GM18867 (cell line): Measurements from ENCODE around the gene TRAPPC3.

Experiments used
- ATAC-seq: cut with Tn5 transposase; IDR thresholded peaks from one replicate; pipeline ENCODE4 v1.9.1; 2021; ENCODE audit warnings: mild to moderate bottlenecking, moderate library complexity; ENCODE audit not compliant: unreplicated experiment

TRAPPC3 gene

DNA sequence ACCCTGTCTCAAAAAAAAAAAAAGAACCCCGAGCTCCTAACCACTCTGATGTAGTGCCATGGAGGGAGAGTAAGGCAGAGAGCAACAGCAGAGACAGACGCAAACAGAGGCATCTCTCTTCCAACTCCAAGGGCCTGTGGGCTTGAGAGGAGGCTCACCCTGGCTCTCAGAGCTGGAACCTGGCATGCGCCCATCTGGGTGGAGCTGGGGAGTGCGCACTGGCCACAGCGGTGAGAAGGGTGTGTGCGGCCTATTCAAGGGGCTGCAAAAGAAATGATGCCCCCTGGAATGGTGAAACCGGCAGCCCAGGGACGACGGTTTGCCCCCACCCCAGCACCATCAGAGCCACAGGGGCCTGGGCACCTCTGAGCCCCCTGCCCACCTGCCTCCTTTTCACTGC lies 41.9 kb downstream of the TRAPPC3 start:
- no peak for ATAC-seq

DNA sequence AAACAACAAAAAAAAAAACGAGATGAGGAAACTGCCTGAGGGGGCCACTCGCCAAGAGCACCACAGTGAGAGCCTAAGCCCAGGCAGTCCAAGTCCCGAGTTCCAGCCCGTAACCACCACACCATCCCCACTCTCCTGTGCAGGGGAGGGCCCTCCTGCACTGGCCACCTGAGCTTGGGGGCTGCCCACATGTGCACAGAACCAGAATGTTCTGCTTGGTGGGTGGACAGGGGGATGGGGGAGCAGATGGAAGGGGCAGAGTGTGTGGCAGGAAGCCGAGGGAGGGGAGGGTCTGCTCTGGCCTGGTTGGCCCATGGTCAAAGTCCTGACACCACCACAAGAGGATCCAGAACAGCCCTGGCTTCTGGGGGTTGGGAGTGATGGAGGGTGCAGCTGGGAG lies 43.0 kb downstream of the TRAPPC3 start:
- no peak for ATAC-seq

DNA sequence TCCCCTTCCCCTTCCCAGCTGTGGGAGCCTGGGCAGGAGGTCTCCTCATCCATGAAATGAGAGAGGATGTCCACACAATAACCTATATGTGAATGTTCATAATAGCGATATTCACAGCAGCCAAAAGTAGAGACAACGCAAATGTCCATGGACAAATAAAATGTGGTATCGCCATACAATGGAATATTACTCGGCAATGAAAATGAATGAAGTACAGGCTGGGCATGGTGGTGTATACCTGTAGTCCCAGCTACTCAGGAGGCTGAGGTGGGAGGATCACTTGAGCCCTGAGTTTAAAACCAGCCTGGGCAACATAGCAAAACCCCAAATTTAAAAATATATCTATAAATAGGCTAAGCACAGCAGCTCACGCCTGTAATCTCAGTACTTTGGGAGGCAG lies 47.7 kb downstream of the TRAPPC3 start:
- ATAC-seq, result no peak

DNA sequence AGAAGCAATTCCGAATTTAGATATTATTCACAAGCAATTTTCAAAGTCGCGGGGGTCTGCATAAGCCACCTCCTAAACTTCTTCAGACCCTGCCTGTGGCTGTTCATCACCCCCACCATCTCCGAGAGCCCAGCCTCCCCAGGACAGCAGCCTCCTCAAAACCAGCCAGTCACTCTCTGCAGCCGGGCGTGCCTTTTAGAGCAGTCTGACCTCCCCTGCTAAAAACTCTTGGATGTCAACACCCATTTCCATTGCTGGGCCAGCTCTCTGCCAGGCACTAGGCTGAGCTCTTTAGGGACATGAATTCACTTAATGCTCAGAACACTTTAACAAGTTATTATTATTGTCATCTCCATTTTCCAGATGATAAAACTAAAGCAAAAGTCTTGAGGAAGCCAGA lies 48.9 kb downstream of the TRAPPC3 start:
- ATAC-seq, result no peak

DNA sequence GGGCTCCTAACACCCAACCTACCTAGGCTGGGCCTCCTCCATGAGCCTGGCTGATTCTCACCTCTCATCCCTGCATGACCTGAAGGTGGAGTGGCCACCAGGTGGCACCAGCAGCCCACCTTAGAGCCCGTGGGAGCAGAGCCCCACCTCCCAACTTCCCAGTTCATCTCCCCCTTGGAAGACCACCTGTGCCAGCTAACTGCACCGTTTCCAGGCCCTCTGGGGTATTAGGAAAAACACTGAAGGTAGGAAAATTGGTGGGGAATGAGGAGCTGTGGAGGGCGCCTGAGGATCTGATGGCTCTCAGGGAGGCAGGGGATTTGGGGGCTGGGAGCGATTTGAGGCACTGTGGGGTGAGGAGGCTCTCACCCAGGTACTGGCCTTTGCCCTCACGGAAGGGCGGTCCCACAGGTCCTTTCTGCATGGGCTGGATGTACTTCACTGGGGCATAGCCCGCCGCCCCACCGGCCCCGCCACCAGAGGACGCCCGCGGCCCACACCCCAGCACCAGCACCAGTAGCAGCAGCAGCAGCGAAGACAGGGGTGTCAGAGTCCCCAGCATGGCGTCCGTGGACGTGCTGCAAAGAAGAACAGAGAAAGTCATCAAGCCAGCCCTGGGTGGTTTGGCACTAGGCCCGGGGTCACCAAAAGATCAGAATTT lies 49.5 kb downstream of the TRAPPC3 start:
- ATAC-seq, result peak; percentile 46

DNA sequence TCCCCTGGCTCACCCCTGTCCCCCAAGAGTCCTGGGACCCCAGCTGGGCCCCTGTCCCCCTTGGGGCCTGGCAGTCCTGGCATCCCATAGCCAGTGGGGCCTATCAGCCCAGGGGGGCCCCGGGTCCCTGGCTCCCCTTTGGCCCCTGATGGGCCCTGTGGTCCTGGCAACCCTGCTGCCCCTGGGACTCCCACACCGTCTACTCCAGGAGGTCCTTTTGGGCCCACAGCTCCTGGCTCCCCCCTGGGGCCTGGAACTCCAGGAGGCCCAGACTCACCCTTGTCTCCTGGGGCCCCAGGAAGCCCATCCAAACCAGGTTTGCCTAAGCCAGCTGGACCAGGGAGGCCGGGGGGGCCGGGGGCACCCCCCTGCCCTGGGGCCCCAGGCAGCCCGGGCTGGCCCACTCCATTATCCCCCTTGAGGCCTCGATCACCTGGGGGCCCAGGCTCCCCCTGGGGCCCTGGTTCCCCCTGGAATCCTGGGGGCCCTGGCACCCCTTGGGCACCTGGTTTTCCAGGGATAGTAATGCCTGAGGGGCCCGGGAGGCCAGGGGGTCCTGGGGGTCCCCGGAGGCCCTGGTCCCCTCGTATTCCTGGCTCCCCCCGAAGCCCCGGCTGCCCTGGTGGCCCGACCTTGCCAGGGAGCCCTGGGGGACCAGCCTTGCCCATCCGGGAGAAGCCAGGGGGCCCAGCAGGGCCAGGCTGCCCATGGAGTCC lies 50.5 kb downstream of the TRAPPC3 start:
- no peak for ATAC-seq

DNA sequence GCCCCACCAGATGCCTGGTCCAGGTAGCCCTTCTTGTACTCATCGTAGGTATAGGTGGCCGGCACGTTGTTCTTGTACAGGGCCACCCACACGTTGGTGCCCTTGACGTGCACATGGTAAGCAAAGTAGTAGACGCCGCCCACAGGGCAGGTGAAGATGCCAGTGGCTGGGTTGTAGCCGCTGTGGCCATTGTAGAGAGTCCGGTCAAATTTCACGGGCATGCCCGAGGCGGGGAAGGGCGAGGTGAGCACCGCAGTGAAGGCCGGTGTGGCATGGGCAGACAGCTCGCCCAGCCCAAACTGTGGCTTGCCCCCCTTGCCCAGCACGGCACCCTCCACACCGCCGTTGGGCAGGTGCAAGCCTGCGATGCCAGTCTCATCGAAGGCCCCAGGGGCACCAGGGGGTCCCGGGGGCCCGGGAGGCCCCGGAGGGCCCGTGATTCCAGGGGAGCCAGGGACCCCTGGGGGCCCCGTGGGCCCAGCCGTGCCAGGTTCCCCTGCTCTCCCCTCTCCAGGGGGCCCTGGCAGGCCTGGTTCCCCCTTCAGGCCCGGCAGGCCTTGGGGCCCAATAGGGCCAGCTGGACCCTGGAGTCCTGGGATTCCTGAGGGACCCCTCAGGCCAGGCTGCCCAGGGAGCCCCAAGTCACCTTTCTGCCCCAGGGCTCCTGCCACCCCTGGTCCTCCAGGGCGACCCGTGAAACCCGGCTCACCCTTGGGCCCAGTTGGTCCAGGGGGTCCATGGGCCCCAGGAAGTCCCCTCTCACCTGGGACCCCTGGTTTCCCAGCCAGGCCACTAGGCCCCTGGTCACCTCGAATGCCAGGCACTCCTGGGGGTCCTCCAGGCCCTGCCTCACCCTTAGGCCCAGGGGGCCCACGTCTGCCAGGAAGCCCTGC lies 51.3 kb downstream of the TRAPPC3 start:
- no peak for ATAC-seq

DNA sequence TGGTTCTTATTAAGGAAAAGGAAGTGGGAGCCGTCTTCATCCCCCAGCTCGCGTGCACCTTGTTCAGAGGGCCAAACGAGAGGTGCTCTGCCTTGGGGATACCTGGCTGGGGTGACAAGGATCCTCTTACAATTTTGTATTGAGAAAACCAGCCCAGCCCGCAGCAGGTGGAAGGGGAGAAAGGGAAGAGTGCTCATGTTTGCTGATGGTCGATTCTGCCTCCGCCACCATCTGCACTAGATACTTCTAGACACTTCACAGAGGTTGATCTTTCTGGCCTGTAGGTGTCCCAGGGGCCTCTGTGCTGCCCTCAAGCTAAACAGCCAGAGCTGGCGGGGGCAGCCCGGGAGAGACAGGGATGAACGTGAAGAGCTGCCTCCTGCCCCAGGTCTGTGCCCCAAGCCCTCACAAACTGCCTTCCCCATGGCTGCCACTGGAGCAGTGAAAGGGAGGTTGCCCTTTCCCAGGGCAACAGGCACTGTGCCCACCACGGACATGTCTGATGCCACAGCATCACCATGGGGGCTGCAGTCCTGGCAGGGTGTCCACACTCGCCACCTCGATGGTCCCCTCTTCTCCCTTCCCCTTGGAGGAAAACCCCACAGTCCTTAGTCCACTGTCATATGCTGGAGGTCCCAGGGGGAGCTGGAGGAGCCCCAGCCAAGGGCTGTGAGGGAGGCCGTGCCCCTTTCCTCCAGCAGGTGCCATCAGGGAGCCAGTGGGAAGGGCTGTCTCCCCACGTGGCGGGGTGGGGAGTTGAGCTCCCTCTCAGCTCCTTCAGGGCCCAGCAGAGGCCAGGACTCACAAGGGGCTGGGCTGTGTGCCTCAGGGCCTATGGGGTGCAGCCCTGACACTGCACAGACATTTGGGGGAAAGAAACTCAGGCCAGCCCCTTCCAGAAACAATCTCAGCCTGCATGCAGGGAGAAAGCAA lies 52.5 kb downstream of the TRAPPC3 start:
- ATAC-seq, result no peak

DNA sequence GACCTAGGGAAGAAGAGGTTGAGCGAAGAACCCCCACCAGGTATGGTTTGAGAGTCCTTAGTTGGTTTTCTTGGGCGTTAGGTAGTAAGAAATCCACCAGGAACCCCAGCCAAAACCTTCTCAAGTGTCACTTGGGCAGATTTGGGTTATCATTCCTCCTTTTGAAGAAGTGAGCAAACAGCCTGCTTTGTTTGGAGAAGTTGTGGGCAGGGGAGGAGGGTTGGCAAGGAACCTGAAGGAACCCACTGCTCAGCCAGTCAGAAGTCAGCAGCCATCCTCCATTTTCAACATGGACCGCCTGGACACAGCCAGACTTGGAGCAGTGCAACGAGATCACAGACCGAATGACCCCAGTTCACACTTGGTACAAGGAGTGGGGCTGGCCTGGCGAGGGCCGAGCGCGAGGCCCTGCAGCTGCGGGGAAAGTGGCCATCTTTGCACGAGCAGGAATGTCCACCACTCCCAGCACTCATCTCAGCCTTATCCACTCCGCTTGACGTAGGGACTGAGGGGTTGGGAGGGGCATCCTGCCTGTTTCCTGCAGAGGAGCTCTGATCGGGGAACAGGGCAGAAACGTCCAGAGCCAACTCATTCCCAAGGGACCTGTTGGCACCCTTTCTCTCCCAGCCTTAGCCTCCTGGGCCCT lies 53.4 kb downstream of the TRAPPC3 start:
- ATAC-seq, result no peak

DNA sequence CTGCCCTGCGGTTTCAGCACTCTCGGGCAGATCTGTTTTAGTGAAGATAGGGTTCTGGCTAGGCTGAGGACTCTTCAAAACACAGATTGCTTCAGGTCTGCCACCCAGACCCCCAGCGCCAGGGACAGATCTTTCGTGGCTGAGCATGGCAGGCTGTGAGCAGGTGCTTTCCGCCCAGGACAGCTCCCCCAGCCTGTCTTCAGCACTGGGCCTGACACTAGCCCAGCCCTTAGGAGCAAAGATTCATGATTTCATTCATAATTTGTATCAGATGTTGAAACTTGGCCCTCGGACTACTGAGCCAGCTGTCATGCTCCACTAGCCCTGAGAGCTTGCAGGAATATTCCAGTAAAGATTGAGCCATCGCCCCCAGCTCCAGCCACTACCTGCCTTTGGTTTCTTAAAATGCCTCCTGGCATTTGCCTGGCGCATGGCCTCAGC lies 54.6 kb downstream of the TRAPPC3 start:
- ATAC-seq, result no peak

DNA sequence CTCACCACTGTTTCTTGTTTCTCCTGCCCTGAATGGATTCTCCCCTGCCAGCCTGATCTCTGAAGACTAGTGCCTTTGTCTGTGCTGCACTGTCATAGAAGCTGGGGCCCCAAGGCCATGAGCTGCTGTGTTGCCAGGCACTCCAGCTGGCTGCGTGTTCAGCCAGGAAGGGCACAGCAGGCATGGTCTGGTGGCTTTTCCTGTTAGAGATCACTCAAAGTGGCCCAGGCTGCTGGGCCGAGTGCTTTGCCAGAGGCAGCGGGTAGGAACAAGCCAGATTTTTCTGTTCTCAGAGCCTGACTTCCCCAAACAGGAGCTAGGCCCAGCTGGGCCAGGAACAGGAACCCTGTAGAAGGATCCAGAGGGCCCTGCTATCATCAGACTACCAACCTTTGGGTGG lies 55.4 kb downstream of the TRAPPC3 start:
- ATAC-seq, result no peak

DNA sequence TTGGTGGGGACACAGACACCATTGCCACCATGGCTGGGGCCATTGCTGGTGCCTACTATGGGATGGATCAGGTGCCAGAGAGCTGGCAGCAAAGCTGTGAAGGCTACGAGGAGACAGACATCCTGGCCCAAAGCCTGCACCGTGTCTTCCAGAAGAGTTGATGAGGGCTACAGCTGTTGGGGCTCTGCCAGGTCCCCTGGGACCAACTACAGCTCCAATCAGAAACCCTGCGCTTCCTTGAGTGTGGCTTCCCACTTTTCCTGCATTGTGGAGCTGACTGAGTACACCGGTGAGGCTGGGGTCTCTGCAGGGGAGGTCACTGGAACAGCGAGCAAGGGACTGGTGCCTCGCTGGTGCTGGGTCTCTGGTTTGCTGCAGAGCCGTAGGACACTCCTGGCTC lies 56.1 kb downstream of the TRAPPC3 start:
- ATAC-seq, result no peak

DNA sequence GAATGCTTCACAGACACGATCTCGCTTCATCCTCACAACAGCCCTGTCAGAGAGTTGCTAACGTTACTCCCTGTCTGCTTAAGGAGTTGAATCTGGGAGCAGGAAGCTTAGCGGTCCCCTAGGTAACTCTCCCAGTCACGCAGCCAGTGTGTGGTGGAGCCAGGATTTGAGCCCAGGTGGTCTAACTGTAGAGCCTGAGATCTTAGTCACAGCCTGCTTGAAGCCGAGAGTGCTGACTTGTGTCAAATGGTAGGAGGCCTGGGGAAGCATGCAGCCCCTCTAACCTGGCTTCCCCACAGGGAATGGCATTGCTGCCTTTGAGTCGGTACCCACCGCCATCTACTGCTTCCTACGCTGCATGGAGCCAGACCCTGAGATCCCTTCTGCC lies 56.5 kb downstream of the TRAPPC3 start:
- no peak for ATAC-seq

DNA sequence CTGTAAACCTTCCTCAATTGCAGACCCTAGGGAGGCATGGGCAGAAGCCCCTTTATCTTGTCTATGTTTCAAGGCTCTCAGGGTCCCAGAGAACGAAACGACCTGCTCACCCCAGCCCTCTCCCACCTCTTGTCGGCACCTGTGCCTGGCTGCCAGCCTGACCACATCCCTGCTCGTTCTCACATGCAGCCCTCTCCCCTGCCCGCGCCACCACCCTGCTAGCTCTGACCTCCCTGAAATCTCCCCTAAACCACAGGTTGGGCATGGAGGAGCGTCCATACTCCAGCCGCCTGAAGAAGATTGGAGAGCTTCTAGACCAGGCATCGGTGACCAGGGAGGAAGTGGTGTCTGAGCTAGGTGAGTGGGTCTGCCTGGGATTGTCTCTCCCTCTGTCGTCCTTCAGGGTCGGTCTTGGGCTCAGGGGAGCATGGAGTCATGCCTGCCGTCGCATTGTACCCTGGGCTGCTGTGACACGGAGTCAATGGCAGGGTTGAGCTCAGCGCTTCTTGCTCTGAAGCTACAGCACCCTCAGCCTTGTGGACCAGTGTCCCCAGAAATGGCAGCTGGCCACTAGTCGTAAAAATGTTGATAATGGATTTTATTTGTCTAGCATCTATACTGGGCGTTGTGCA lies 57.0 kb downstream of the TRAPPC3 start:
- no peak for ATAC-seq

DNA sequence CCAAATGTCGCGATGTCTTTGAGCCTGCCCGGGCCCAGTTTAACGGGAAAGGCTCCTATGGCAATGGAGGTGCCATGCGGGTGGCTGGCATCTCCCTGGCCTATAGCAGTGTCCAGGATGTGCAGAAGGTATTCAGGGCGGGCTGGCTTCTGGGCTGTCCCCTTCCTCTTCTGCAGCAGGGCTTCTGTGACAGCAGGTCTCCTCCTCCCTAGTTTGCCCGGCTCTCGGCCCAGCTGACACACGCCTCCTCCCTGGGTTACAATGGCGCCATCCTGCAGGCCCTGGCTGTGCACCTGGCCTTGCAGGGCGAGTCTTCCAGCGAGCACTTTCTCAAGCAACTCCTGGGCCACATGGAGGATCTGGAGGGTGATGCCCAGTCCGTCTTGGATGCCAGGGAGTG lies 57.6 kb downstream of the TRAPPC3 start:
- no peak for ATAC-seq

DNA sequence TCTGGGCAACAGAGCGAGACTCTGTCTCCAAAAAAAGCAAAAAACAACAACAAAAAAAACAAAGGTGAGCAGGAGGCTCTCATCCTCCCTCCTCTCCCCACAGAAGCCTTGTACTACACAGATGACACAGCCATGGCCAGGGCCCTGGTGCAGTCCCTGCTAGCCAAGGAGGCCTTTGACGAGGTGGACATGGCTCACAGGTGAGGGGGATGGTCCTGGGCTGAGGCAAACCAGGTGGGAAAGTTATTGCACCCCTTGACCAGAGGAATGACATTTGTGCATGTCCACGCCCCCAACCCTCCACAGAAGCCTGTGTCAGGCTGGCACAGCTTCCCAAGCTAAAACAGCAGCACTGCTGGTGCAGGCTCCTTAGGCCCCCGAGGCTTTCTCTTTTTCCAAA lies 58.1 kb downstream of the TRAPPC3 start:
- ATAC-seq, result no peak

DNA sequence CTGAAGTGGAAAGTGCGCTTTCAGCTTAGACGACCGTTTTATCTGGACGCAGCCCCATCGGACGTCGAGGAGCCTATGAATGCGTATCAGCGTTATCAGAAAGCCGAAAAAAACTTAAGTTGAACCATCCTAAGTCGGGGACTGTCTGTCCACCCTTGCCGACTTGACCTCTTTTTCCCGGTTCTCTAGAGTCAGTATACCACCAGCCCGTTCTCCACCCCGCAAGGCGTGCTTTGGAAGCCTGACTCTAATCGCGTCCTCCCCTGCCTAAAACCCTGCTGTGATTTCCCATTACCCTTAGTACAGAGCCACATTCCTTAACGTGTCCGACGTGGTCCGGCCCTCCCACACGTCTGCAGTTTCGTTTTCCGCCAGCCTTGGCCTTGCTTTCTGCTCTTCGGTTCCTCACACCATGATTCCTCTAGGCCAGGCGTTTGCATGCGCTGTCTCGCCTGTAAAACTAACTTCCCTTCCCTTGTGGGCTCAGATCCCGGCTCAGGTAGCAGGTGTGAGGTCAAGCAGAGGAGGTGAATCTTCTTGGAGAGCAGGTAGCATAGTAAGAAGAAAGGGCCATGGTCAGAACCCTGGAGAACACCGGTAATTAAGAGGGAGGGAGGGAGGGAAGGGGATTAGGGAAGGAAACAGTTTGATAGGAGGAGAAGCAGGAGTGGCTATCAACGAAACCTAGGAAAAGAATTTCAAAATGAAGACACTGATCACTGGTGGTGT lies 59.7 kb downstream of the TRAPPC3 start:
- no peak for ATAC-seq

DNA sequence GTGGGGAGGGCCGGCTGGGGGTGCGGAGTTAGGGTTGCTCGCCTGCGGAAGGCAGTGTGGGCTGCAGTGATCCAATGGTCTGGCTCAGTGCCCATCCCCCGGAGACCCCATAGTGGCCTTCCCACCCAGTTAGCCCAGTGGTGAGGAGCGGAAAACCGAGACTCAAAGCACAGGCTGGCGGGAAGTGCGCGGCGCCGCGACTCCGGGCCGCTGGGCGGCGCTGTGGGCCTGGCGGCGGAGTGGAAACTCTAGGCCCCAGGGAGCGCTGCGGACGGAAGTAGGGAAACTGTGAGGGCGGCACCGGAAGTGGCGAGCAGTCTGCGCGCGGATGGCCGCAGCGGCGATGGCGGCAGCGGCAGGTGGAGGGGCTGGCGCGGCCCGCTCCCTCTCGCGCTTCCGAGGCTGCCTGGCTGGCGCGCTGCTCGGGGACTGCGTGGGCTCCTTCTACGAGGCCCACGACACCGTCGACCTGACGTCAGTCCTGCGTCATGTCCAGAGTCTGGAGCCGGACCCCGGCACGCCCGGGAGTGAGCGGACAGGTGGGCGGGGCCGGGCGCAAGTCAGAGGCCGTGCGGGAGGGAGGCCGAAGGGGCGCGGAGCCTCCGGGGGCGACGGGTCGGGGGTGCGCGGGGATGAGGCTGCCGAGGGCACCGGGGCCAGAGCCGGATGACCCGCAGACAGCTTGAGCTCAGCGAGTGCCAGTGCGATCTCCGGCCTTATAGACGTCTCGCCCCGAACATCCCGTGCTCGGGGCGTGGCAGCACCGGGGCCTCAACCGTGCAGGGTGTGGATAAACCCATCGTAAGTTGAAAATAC lies 60.5 kb downstream of the TRAPPC3 start, which contains the start of gene ADPRS:
ADPRS (plus strand) TSS at position 316 of the 816 bp plus-strand sequence; CDS start at position 329, 13 bp downstream.
- peak; percentile 76 for ATAC-seq
